Measurements from ENCODE around the gene ARHGAP4.

GRCh38 chrX:153968754-153969124, 42.7 kb upstream of the ARHGAP4 start:
- TF ChIP-seq BHLHE40 (IDR thresholded peaks at IDR 0.05; ENCODE audit: low read depth, low read length) (no peak), SMC3 (IDR thresholded peaks at IDR 0.05; ENCODE audit: low read depth, low read length) (no peak)

Measured in IMR-90 (cell line).